HG02642 (cell line): ENCODE data around the gene KCNJ10.

Source experiments
- ATAC-seq: cut with Tn5 transposase; IDR thresholded peaks from one replicate; pipeline ENCODE4 v1.9.1; 2021; ENCODE audit warnings: mild to moderate bottlenecking; ENCODE audit not compliant: unreplicated experiment, poor library complexity

Gene KCNJ10

GRCh38 chr1:160099716-160100375 is 29.9 kb upstream of the KCNJ10 start:
- ATAC-seq, result no peak

- peak; percentile 88 for ATAC-seq
These were observed 29.0 kb upstream of the KCNJ10 start for GRCh38 chr1:160098852-160099561.

GRCh38 chr1:160097911-160098851 is 28.2 kb upstream of the KCNJ10 start, which contains the start of gene IGSF8:
TSS of gene IGSF8 (minus strand) at chr1:160098619. CDS start at chr1:160098472, 147 bp downstream.
- peak; percentile 49 for ATAC-seq

- no peak for ATAC-seq
These were observed 27.4 kb upstream of the KCNJ10 start for GRCh38 chr1:160097151-160097910.

- ATAC-seq, result no peak
These were observed 26.5 kb upstream of the KCNJ10 start for GRCh38 chr1:160096274-160097116.

- no peak for ATAC-seq
These were observed 25.6 kb upstream of the KCNJ10 start for GRCh38 chr1:160095382-160096105.

- no peak for ATAC-seq
These were observed 24.8 kb upstream of the KCNJ10 start for GRCh38 chr1:160094806-160095205.

GRCh38 chr1:160094291-160094625 is 24.3 kb upstream of the KCNJ10 start:
- ATAC-seq, result no peak

- ATAC-seq, result no peak
These were observed 23.8 kb upstream of the KCNJ10 start for GRCh38 chr1:160093624-160094290.

GRCh38 chr1:160093069-160093395 is 23.1 kb upstream of the KCNJ10 start:
- ATAC-seq, result no peak

GRCh38 chr1:160092366-160093068 is 22.6 kb upstream of the KCNJ10 start:
- ATAC-seq, result no peak

GRCh38 chr1:160091666-160092223 is 21.8 kb upstream of the KCNJ10 start:
- ATAC-seq, result no peak

GRCh38 chr1:160090760-160091159 is 20.8 kb upstream of the KCNJ10 start:
- no peak for ATAC-seq

GRCh38 chr1:160089883-160090282 is 19.9 kb upstream of the KCNJ10 start:
- no peak for ATAC-seq

GRCh38 chr1:160087118-160087662 is 17.2 kb upstream of the KCNJ10 start:
- no peak for ATAC-seq

GRCh38 chr1:160086456-160086892 is 16.5 kb upstream of the KCNJ10 start:
- no peak for ATAC-seq
